Lung (tissue), 12 donors: ENCODE measurements around the gene TRPT1. TPM values are rescaled to one million over a fixed set of nuclear protein-coding genes. Genes with fewer than 3 reads are reported as not detected.

Experiments
- ATAC-seq: fragments of 200-7000 bp; cut with Tn5 transposase; one replicate; pipeline ENCODE4 v1.9.1; 2020; ENCODE audit warnings: moderate number of reproducible peaks; ENCODE audit not compliant: insufficient read depth, low FRiP score
- DNase-seq, 3 donors: peaks; one replicate each; pipeline ENCODE4 v3.0.0-alpha.2; 2013 to 2017
- H3K27ac ChIP-seq, 2 donors: one replicate each; pipeline ENCODE4 v1.5.1; 2013; ENCODE audit warnings: mild to moderate bottlenecking in 2 of 2, moderate library complexity in 2 of 2, control low read depth in 1 of 2, inconsistent platforms in 1 of 2, low read depth in 1 of 2, low read length in 1 of 2
- H3K27me3 ChIP-seq, 3 donors: one replicate each; pipeline ENCODE4 v1.5.1; 2013; ENCODE audit warnings: low read length in 2 of 3; ENCODE audit not compliant: control insufficient read depth in 3 of 3, insufficient read depth in 3 of 3
- H3K36me3 ChIP-seq, 4 donors: one replicate each; pipeline ENCODE4 v1.5.1; 2013; ENCODE audit warnings: low read length in 4 of 4, mild to moderate bottlenecking in 1 of 4, moderate library complexity in 1 of 4; ENCODE audit not compliant: control insufficient read depth in 4 of 4, insufficient read depth in 4 of 4
- H3K4me1 ChIP-seq, 5 donors: one replicate each; pipeline ENCODE4 v1.5.1; 2013; ENCODE audit warnings: low read length in 5 of 5, mild to moderate bottlenecking in 2 of 5, moderate library complexity in 1 of 5; ENCODE audit not compliant: control insufficient read depth in 5 of 5, insufficient read depth in 5 of 5
- H3K4me3 ChIP-seq: one replicate; pipeline ENCODE4 v1.5.1; 2013; ENCODE audit warnings: mild to moderate bottlenecking, control low read depth, moderate library complexity
- H3K9ac ChIP-seq, 2 donors: one replicate each; pipeline ENCODE4 v1.5.1; 2013; ENCODE audit warnings: low read length in 2 of 2, control low read depth in 1 of 2; ENCODE audit not compliant: insufficient read depth in 1 of 2
- H3K9me3 ChIP-seq, 4 donors: one replicate each; pipeline ENCODE4 v1.5.1; 2013; ENCODE audit warnings: low read length in 3 of 4, mild to moderate bottlenecking in 1 of 4, moderate library complexity in 1 of 4; ENCODE audit not compliant: control insufficient read depth in 4 of 4, insufficient read depth in 3 of 4
- WGBS, 2 donors: extraction: QIAGEN DNeasy Blood & Tissue Kit; methylation state at CpG; one replicate each; pipeline ENCODE4 v1.1.7; 2013; 5-methylcytosine and 5-hydroxymethylcytosine counted together
- polyA plus RNA-seq, 2 donors: library from polyadenylated mRNA; stranded (reverse); fragments of 200-250 nt; gene quantifications; one replicate each; pipeline ENCODE4 v1.2.1, GENCODE V29; 2013
- total RNA-seq, 2 donors: library from RNA; depleted of rRNA in 1 of 2; stranded (reverse); fragments of >200 nt in 1 of 2; gene quantifications; one replicate each; pipeline ENCODE4 v1.2.1, GENCODE V29; 2014 to 2021
- TF ChIP-seq, protein P1 (sequence below): IDR thresholded peaks from 2 replicates; pipeline ENCODE4 v1.5.1; 2012; ENCODE audit warnings: mild to moderate bottlenecking; ENCODE audit errors: control extremely low read depth, extremely low read depth
- donor health status: control.
- donor health status: control.
- donor health status: Bipolar disorder and iron deficiency.
- donor health status: healthy.
- donor health status: DM: yes; HTN: yes; CAD: no.

TRPT1 gene
- total and polyA plus RNA-seq, 4 donors: 18.3 to 62.5 (median 34.3) TPM

DNA sequence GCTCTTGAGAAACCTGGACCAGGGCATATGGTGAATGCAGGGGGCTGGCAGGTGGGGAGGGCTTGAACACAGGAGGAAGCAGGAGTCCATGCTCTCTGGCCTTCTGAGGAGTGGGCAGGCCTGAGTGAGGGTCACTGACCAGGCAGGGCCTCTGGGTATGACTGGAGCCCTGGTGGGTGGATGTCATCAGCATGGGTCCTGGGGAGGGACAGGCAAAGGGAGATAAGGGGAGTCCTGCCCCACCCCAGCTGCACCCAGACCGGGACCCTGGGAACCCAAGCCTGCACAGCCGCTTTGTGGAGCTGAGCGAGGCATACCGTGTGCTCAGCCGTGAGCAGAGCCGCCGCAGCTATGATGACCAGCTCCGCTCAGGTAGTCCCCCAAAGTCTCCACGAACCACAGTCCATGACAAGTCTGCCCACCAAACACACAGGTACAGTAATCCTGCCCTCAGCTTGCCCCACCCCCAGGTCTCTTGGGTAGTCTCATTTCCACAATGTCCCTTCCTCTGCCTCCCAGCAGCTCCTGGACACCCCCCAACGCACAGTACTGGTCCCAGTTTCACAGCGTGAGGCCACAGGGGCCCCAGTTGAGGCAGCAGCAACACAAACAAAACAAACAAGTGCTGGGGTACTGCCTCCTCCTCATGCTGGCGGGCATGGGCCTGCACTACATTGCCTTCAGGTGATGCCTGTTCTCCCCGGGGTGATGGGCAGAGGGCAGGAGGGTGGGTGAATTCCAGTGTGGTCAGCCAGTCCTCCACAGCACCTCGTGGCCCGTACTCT lies 6.4 kb upstream of the TRPT1 start:
- peak overlapping the region in 1 of 2 donors; percentile 9 for H3K27ac ChIP-seq
- no peak overlapping the region for H3K9ac ChIP-seq
- ATAC-seq (no peak), DNase-seq (no peak)
- H3K36me3 ChIP-seq: peaks cover 0 to 2% (median 0%) of the 10 kb centered on the region in 4 donors
- no peaks in the 10 kb centered on the region for H3K27me3 ChIP-seq
- TF ChIP-seq, protein P1, sequence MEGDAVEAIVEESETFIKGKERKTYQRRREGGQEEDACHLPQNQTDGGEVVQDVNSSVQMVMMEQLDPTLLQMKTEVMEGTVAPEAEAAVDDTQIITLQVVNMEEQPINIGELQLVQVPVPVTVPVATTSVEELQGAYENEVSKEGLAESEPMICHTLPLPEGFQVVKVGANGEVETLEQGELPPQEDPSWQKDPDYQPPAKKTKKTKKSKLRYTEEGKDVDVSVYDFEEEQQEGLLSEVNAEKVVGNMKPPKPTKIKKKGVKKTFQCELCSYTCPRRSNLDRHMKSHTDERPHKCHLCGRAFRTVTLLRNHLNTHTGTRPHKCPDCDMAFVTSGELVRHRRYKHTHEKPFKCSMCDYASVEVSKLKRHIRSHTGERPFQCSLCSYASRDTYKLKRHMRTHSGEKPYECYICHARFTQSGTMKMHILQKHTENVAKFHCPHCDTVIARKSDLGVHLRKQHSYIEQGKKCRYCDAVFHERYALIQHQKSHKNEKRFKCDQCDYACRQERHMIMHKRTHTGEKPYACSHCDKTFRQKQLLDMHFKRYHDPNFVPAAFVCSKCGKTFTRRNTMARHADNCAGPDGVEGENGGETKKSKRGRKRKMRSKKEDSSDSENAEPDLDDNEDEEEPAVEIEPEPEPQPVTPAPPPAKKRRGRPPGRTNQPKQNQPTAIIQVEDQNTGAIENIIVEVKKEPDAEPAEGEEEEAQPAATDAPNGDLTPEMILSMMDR: no peak
- no peak overlapping the region for H3K4me3 ChIP-seq
- H3K9me3 ChIP-seq: no peaks in the 10 kb centered on the region
- WGBS, 2 donors: 83 to 87% methylated on average over 15 of the region's 15 CpGs
- peaks cover 0 to 32% (median 9%) of the 10 kb centered on the region in 5 donors for H3K4me1 ChIP-seq

DNA sequence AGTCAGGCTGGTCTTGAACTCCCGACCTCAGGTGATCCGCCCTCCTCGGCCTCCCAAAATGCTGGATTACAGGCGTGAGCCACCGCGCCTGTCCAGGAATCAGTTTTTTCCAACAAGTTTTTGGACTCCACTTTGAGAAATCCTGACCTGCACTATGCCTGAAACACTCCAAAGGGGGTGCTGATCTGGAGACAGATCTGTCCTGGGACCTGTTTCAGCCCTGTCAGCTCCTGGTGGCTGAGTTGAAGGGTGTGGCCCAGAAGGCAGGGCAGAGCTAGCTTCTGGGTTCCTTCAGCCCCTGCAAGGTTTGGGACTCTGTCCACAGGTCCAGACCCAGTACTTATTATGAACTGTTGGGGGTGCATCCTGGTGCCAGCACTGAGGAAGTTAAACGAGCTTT lies 5.6 kb upstream of the TRPT1 start:
- H3K4me3 ChIP-seq: no peak overlapping the region

DNA sequence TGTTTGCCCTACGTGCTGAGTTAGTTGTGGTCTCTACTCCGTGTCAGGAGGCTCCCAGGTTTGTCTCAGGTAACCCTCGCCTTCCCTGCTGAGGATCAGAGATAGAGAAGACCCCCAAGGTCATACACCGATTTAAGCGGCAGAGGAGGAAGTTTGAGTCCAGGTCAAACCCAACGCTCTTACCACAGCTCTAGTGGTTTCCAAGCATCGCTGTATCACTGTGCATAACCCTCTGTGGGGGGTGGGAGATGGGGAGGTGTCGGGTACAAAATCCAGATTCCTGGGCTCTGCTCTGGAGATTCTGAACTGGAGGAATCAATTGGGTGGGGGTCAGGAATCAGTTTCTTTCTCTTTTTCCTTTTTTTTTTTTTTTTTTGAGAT lies 5.0 kb upstream of the TRPT1 start:
- Histone ChIP-seq H3K27ac (peak overlapping the region; percentile 90 to 95), H3K4me1 (peaks cover 0 to 43% (median 9%) of the 10 kb centered on the region in 5 donors), H3K9me3 (no peaks in the 10 kb centered on the region), H3K9ac (peak overlapping the region; percentile 55 to 69), H3K4me3 (peak overlapping the region; percentile 37), H3K36me3 (no peaks in the 10 kb centered on the region), H3K27me3 (no peaks in the 10 kb centered on the region)
- 5 to 8% methylated on average over 8 of the region's 8 CpGs for WGBS, 2 donors
- ATAC-seq: no peak
- TF ChIP-seq, protein P1: no peak
- peak in 1 of 3 donors; percentile 28 for DNase-seq

More for the DNA sequence above, 5.6 kb upstream of the TRPT1 start:
- H3K36me3 ChIP-seq: no peaks in the 10 kb centered on the region
- 82 to 88% methylated on average over 7 of the region's 7 CpGs for WGBS, 2 donors
- H3K9ac ChIP-seq: no peak overlapping the region
- H3K27ac ChIP-seq: peak overlapping the region in 1 of 2 donors; percentile 44
- no peak for DNase-seq
- H3K9me3 ChIP-seq: no peaks in the 10 kb centered on the region
- H3K4me1 ChIP-seq: peaks cover 0 to 41% (median 9%) of the 10 kb centered on the region in 5 donors
- no peak for ATAC-seq
- TF ChIP-seq, protein P1: no peak
- no peaks in the 10 kb centered on the region for H3K27me3 ChIP-seq
